ENCODE results near the gene GFER.

- TF ChIP-seq, protein P1, sequence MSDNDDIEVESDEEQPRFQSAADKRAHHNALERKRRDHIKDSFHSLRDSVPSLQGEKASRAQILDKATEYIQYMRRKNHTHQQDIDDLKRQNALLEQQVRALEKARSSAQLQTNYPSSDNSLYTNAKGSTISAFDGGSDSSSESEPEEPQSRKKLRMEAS (IDR thresholded peaks at IDR 0.05), result no peak
- no peak for TF ChIP-seq RAD21 (IDR thresholded peaks at IDR 0.05; ENCODE audit: low read depth)
- TF ChIP-seq YY1 (IDR thresholded peaks at IDR 0.05; ENCODE audit: low read depth), result no peak
- no peak for TF ChIP-seq EP300 (IDR thresholded peaks at IDR 0.05; ENCODE audit: borderline replicate concordance)
- TF ChIP-seq EGR1 (IDR thresholded peaks at IDR 0.05), result no peak
- TF ChIP-seq CREB1 (IDR thresholded peaks at IDR 0.05; ENCODE audit: low read depth), result no peak
- TF ChIP-seq, protein P2, sequence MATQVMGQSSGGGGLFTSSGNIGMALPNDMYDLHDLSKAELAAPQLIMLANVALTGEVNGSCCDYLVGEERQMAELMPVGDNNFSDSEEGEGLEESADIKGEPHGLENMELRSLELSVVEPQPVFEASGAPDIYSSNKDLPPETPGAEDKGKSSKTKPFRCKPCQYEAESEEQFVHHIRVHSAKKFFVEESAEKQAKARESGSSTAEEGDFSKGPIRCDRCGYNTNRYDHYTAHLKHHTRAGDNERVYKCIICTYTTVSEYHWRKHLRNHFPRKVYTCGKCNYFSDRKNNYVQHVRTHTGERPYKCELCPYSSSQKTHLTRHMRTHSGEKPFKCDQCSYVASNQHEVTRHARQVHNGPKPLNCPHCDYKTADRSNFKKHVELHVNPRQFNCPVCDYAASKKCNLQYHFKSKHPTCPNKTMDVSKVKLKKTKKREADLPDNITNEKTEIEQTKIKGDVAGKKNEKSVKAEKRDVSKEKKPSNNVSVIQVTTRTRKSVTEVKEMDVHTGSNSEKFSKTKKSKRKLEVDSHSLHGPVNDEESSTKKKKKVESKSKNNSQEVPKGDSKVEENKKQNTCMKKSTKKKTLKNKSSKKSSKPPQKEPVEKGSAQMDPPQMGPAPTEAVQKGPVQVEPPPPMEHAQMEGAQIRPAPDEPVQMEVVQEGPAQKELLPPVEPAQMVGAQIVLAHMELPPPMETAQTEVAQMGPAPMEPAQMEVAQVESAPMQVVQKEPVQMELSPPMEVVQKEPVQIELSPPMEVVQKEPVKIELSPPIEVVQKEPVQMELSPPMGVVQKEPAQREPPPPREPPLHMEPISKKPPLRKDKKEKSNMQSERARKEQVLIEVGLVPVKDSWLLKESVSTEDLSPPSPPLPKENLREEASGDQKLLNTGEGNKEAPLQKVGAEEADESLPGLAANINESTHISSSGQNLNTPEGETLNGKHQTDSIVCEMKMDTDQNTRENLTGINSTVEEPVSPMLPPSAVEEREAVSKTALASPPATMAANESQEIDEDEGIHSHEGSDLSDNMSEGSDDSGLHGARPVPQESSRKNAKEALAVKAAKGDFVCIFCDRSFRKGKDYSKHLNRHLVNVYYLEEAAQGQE (IDR thresholded peaks at IDR 0.05; ENCODE audit: low read depth), result no peak
These were observed 20.0 kb upstream of the GFER start for GRCh38 chr16:1963806-1964505.

All from Ishikawa (cell line).